ENCODE results near the gene CEP55.

The CEP55 gene

GRCh38 chr10:93463723-93464476 lies 32.5 kb upstream of the CEP55 start:
- TF ChIP-seq GLIS3 (CRISPR knock-in tag; IDR thresholded peaks at IDR 0.05) (no peak), SNAI2 (CRISPR knock-in tag; IDR thresholded peaks at IDR 0.05) (no peak), ZFP3 (CRISPR knock-in tag; IDR thresholded peaks at IDR 0.05) (no peak), ZFP30 (CRISPR knock-in tag; IDR thresholded peaks at IDR 0.05) (no peak), PATZ1 (CRISPR knock-in tag; IDR thresholded peaks at IDR 0.05; ENCODE audit: borderline replicate concordance) (no peak), ESRRG (CRISPR knock-in tag; IDR thresholded peaks at IDR 0.05) (no peak), RARB (CRISPR knock-in tag; IDR thresholded peaks at IDR 0.05) (no peak), CREB5 (CRISPR knock-in tag; IDR thresholded peaks at IDR 0.05; ENCODE audit: low read depth) (no peak), CSDC2 (CRISPR knock-in tag; IDR thresholded peaks at IDR 0.05) (no peak), ZNF565 (CRISPR knock-in tag; conservative IDR thresholded peaks at IDR 0.05; ENCODE audit: low read depth) (no peak), PPARA (CRISPR knock-in tag; IDR thresholded peaks at IDR 0.05; ENCODE audit: borderline replicate concordance) (no peak), TOX (CRISPR knock-in tag; IDR thresholded peaks at IDR 0.05; ENCODE audit: borderline replicate concordance) (no peak), BACH2 (CRISPR knock-in tag; IDR thresholded peaks at IDR 0.05; ENCODE audit: borderline replicate concordance) (no peak), ZNF8 (CRISPR knock-in tag; IDR thresholded peaks at IDR 0.05) (no peak), ZC3H10 (CRISPR knock-in tag; IDR thresholded peaks at IDR 0.05) (no peak), TSHZ2 (CRISPR knock-in tag; IDR thresholded peaks at IDR 0.05) (no peak), OSR1 (CRISPR knock-in tag; IDR thresholded peaks at IDR 0.05) (no peak)
- TF ChIP-seq, protein P1, sequence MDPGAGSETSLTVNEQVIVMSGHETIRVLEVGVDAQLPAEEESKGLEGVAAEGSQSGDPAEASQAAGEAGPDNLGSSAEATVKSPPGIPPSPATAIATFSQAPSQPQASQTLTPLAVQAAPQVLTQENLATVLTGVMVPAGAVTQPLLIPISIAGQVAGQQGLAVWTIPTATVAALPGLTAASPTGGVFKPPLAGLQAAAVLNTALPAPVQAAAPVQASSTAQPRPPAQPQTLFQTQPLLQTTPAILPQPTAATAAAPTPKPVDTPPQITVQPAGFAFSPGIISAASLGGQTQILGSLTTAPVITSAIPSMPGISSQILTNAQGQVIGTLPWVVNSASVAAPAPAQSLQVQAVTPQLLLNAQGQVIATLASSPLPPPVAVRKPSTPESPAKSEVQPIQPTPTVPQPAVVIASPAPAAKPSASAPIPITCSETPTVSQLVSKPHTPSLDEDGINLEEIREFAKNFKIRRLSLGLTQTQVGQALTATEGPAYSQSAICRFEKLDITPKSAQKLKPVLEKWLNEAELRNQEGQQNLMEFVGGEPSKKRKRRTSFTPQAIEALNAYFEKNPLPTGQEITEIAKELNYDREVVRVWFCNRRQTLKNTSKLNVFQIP (CRISPR knock-in tag; IDR thresholded peaks at IDR 0.05; ENCODE audit: borderline replicate concordance, low read depth) = no peak
- ATAC-seq = no peak

- no peak for ATAC-seq
- no peak for TF ChIP-seq ZFP30 (CRISPR knock-in tag; IDR thresholded peaks at IDR 0.05)
- no peak for TF ChIP-seq ESRRG (CRISPR knock-in tag; IDR thresholded peaks at IDR 0.05)
- TF ChIP-seq ZNF8 (CRISPR knock-in tag; IDR thresholded peaks at IDR 0.05) = no peak
- TF ChIP-seq CSDC2 (CRISPR knock-in tag; IDR thresholded peaks at IDR 0.05) = no peak
- TF ChIP-seq TOX (CRISPR knock-in tag; IDR thresholded peaks at IDR 0.05; ENCODE audit: borderline replicate concordance) = no peak
Observed at GRCh38 chr10:93464776-93465388, 31.5 kb upstream of the CEP55 start.

DNA sequence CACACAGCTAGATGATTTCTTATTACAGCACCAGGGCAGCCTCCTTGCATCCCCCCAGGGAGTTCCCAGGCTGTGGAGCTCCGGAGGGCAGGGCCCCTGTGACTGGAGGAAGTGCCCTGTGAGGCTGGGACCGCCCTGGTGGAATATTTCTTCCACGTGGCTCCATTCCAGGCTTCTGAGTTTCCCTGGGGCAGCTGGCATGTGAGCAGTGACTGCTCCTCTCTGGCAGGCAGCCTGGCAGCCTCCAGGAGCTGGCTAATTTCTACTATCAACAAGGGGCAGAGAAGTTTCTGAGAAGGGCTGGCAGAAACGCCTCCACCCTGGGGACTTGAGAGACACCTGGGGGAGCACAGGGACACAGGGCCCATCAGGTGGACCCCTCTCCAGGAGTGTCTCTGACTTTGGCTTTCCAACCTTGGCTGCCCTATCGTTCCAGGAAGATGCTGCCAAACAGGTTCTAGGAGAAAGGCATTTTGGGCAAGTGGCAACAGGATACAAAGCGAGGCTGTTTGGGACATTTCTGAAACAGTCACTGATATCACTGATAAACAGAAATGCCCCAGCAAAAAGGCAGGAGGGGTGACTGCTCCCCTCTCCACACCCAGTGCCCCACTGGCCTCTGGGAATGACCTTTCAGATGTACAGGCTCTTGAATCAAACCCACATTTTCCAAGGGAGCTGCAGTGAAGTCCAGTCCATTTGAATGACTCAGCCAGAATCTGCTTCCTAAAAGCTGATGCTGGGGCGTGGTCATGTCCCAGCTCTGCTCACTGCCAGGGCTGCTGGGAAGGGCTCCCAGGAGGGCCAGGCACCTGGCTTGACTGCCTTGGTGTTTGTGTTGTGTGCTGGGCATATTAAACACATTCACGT lies 30.4 kb upstream of the CEP55 start:
- TF ChIP-seq ZFP30 (CRISPR knock-in tag; IDR thresholded peaks at IDR 0.05) = no peak
- 0 out of 2 replicates have a peak, but pooled peaks have one; percentile 52 for TF ChIP-seq SNAI2 (CRISPR knock-in tag; IDR thresholded peaks at IDR 0.05)
- 0 out of 2 replicates have a peak, but pooled peaks have one; percentile 52 for TF ChIP-seq CREB5 (CRISPR knock-in tag; IDR thresholded peaks at IDR 0.05; ENCODE audit: low read depth)
- TF ChIP-seq PPARA (CRISPR knock-in tag; IDR thresholded peaks at IDR 0.05; ENCODE audit: borderline replicate concordance) = no peak
- peak; percentile 40; the same call in 1 of the 2 replicates for TF ChIP-seq ISL1 (CRISPR knock-in tag; IDR thresholded peaks at IDR 0.05)

More for the DNA sequence above, 30.4 kb upstream of the CEP55 start:
- peak; percentile 80 for ATAC-seq

Data from SK-N-SH treated with all-trans-retinoic acid at 6 μM for 48 hours (cell line).